GM19240 (cell line): Measurements from ENCODE around the gene ARHGEF38.
"Not testable (repeated sequence)": the region's sequence is repeated elsewhere in the genome, so short reads cannot be mapped to it uniquely, and the experiment has no call there.

Experiments used
- DNase-seq: peaks from one replicate; pipeline ENCODE4 v3.0.0; 2011; ENCODE audit warnings: low spot score; ENCODE audit not compliant: insufficient read length

ARHGEF38 gene

GRCh38 chr4:105605493-105605892, 53.1 kb downstream of the ARHGEF38 start:
- no peak for DNase-seq

GRCh38 chr4:105607876-105608275, 55.5 kb downstream of the ARHGEF38 start:
- no peak for DNase-seq

GRCh38 chr4:105609819-105610218, 57.4 kb downstream of the ARHGEF38 start:
- DNase-seq = not testable (repeated sequence)

GRCh38 chr4:105613306-105613705, 60.9 kb downstream of the ARHGEF38 start:
- no peak for DNase-seq

GRCh38 chr4:105619188-105619931, 66.9 kb downstream of the ARHGEF38 start:
- no peak for DNase-seq

- DNase-seq = no peak
These were observed 68.4 kb downstream of the ARHGEF38 start for GRCh38 chr4:105620640-105621323.

GRCh38 chr4:105622269-105622668, 69.8 kb downstream of the ARHGEF38 start:
- DNase-seq = no peak

GRCh38 chr4:105623099-105623498, 70.7 kb downstream of the ARHGEF38 start:
- DNase-seq = no peak

- no peak for DNase-seq
These were observed 72.1 kb downstream of the ARHGEF38 start for GRCh38 chr4:105624530-105624929.

GRCh38 chr4:105625214-105625613, 72.8 kb downstream of the ARHGEF38 start:
- no peak for DNase-seq

- no peak for DNase-seq
These were observed 74.4 kb downstream of the ARHGEF38 start for GRCh38 chr4:105626846-105627245.

- DNase-seq = no peak
These were observed 75.2 kb downstream of the ARHGEF38 start for GRCh38 chr4:105627620-105628019.

GRCh38 chr4:105630670-105631655, 78.5 kb downstream of the ARHGEF38 start:
- no peak for DNase-seq

- no peak for DNase-seq
These were observed 79.5 kb downstream of the ARHGEF38 start for GRCh38 chr4:105631818-105632400.

GRCh38 chr4:105632599-105632998, 80.2 kb downstream of the ARHGEF38 start:
- DNase-seq = no peak

GRCh38 chr4:105633241-105633640, 80.8 kb downstream of the ARHGEF38 start:
- no peak for DNase-seq

GRCh38 chr4:105634402-105635080, 82.1 kb downstream of the ARHGEF38 start:
- DNase-seq = no peak

GRCh38 chr4:105637408-105638176, 85.2 kb downstream of the ARHGEF38 start:
- no peak for DNase-seq

GRCh38 chr4:105641845-105642244, 89.4 kb downstream of the ARHGEF38 start:
- DNase-seq = no peak

GRCh38 chr4:105644257-105644656, 91.8 kb downstream of the ARHGEF38 start:
- DNase-seq = no peak
